Measurements from ENCODE around the gene ZNF493.

ZNF493 gene

GRCh38 chr19:21460686-21461085 lies 63.8 kb downstream of the ZNF493 start:
- no peak for DNase-seq (ENCODE audit: low read depth)
- H3K4me3 ChIP-seq (ENCODE audit: low read length): no peak overlapping the region

DNA sequence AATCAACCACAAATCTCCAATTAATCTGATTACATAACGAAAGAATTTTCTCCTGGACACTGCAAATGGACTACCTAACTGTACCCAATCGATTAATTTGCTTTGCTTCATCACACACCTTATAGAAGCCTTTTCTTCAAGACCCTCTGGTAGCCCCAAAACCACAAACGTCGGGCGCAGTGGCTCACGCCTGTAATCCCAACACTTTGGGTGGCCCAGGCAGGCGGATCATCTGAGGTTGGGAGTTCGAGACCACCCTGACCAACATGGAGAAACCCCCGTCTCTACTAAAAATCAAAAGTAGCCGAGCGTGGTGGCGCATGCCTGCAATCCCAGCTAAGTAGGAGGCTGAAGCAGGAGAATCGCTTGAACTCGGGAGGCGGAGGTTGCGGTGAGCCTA lies 65.6 kb downstream of the ZNF493 start:
- TF ChIP-seq, protein P1, sequence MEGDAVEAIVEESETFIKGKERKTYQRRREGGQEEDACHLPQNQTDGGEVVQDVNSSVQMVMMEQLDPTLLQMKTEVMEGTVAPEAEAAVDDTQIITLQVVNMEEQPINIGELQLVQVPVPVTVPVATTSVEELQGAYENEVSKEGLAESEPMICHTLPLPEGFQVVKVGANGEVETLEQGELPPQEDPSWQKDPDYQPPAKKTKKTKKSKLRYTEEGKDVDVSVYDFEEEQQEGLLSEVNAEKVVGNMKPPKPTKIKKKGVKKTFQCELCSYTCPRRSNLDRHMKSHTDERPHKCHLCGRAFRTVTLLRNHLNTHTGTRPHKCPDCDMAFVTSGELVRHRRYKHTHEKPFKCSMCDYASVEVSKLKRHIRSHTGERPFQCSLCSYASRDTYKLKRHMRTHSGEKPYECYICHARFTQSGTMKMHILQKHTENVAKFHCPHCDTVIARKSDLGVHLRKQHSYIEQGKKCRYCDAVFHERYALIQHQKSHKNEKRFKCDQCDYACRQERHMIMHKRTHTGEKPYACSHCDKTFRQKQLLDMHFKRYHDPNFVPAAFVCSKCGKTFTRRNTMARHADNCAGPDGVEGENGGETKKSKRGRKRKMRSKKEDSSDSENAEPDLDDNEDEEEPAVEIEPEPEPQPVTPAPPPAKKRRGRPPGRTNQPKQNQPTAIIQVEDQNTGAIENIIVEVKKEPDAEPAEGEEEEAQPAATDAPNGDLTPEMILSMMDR (conservative IDR thresholded peaks at IDR 0.05; ENCODE audit: low read length): no peak
- DNase-seq (ENCODE audit: low read depth): no peak
- no peak overlapping the region for H3K4me3 ChIP-seq (ENCODE audit: low read length)

More at GRCh38 chr19:21460686-21461085, 63.8 kb downstream of the ZNF493 start:
- TF ChIP-seq, protein P1 (conservative IDR thresholded peaks at IDR 0.05; ENCODE audit: low read length): no peak

DNA sequence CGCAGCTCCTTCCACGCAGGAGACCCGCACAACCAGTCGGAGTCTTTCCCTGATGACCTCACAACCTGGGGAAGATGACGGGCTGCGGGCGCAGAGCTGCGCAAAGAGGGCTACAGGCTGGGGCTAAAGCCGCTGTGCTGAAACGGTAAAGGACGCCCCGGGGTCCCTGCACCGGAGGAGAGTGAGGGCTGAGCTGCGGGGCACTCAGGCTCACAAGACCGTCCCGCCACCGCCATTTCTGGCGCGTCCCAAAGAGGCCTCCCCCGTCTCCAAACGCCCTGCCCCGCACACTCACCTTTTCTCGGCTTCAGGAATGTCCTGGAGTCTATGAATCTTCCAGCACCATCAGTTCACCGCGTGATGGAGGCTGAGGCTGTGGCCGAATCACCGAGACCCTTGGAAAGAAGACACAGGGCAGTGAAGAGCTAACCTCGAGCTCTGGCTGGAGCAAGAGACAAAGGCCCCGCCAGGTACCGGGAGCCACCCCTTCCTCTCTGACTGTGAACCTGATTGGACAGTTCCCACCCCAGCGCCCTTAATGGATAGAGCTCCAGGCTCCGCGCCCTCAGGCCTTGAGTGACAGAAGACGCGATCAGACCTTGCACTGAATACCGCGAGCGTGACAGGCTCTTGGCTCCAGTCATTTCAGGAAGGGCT lies 66.6 kb downstream of the ZNF493 start:
- DNase-seq (ENCODE audit: low read depth): no peak
- H3K4me3 ChIP-seq (ENCODE audit: low read length): no peak overlapping the region
- TF ChIP-seq, protein P1 (conservative IDR thresholded peaks at IDR 0.05; ENCODE audit: low read length): no peak

- no peak for DNase-seq (ENCODE audit: low read depth)
- H3K4me3 ChIP-seq (ENCODE audit: low read length): no peak overlapping the region
- TF ChIP-seq, protein P1 (conservative IDR thresholded peaks at IDR 0.05; ENCODE audit: low read length): no peak
These were observed 69.7 kb downstream of the ZNF493 start for GRCh38 chr19:21466627-21467026.

GRCh38 chr19:21468791-21469190 lies 71.9 kb downstream of the ZNF493 start:
- no peak for DNase-seq (ENCODE audit: low read depth)
- H3K4me3 ChIP-seq (ENCODE audit: low read length): no peak overlapping the region
- TF ChIP-seq, protein P1 (conservative IDR thresholded peaks at IDR 0.05; ENCODE audit: low read length): no peak

DNA sequence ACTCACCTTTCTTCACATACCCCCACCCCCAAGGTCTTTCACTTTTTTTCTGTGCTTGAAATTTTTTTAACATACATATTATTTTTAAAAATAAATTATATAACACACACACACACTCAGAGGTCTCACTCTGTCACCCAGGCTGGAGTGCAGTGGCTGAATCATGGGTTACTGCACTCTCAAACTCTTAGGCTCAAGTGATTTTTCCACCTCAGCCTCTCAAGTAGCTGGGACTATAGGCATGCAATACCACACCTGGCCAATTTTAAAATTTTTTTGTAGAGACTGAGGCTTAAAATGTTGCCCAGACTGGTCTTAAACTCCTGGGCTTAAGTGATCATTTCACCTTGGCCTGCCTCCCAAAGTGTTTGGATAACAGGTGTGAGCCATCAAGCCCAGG lies 75.6 kb downstream of the ZNF493 start:
- H3K4me3 ChIP-seq (ENCODE audit: low read length): no peak overlapping the region

DNA sequence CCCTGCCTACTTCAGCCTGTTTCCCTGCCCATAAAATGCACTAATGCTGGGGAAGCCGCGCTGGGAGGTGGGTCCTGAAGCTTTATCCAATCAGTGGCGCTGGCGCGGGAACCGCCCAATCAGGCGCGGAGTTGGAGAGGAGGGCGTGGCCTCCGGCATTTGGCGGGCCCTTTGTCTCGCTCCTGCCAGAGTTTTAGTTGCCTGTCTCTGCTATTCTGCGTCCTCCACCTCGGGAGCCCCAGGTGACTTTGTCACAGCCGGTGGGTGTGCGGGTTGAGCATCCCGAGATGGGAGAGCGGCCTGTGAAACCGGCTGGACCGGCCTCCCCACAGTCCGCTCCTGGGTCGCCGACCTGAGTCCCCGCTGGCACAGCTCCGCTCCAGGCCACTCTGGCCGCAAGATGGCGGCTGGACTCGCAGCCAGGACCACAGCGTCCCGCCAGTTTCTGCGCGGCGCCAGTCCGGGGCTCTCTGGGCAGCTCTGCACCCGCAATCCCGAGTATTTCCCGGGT lies 77.8 kb downstream of the ZNF493 start:
- H3K4me3 ChIP-seq (ENCODE audit: low read length): peak overlapping the region; percentile 37
- DNase-seq (ENCODE audit: low read depth): peak; percentile 5
- TF ChIP-seq, protein P1 (conservative IDR thresholded peaks at IDR 0.05; ENCODE audit: low read length): no peak

More for the DNA sequence above, 75.6 kb downstream of the ZNF493 start:
- TF ChIP-seq, protein P1 (conservative IDR thresholded peaks at IDR 0.05; ENCODE audit: low read length): no peak
- no peak for DNase-seq (ENCODE audit: low read depth)

Measured in AG10803 (cell line).